CD4-positive, alpha-beta T cell (primary cell): ENCODE results near the gene IL17RC. TPM values are rescaled to one million over a fixed set of nuclear protein-coding genes. Genes with fewer than 3 reads are reported as not detected.

Experiments
- ATAC-seq: fragments of 200-7000 bp; cut with Tn5 transposase; one replicate; pipeline ENCODE4 v1.10.0; 2022; ENCODE audit warnings: mild to moderate bottlenecking; ENCODE audit not compliant: poor library complexity
- CTCF ChIA-PET: fragments of 350-600 bp; sonication (Branson Sonifier 250); formaldehyde crosslinking; loops from one replicate; lab custom pipeline; 2021; ENCODE audit warnings: antibody characterized with exemption, inconsistent platforms; lab: Charles Lee
- POLR2A ChIA-PET: fragments of 350-600 bp; sonication (Branson Sonifier 250); formaldehyde crosslinking; loops from one replicate; lab custom pipeline; 2021; ENCODE audit warnings: antibody characterized with exemption, inconsistent platforms; lab: Charles Lee
- DNase-seq, 14 experiments: peaks; one replicate each; pipeline ENCODE4 v3.0.0-alpha.2; 2013 to 2020; ENCODE audit warnings: mixed read lengths in 2 of 14
- H3K27ac ChIP-seq, 2 donors: one replicate each; pipeline versions ENCODE4 v1.5.1 to v1.7.0; 2013; ENCODE audit warnings: low read length in 2 of 2, low read depth in 1 of 2, mild to moderate bottlenecking in 1 of 2
- H3K27me3 ChIP-seq, 2 experiments: 1 replicate in 1 of 2; 2 replicates in 1 of 2; pipeline versions ENCODE4 v1.6.1 to v1.7.0; 2013; ENCODE audit warnings: low read length in 2 of 2, control low read depth in 1 of 2, mild to moderate bottlenecking in 1 of 2, moderate library complexity in 1 of 2; ENCODE audit not compliant: insufficient read depth in 2 of 2, control insufficient read depth in 1 of 2
- H3K36me3 ChIP-seq: one replicate; pipeline ENCODE4 v1.6.1; 2013; ENCODE audit warnings: low read length, control low read depth; ENCODE audit not compliant: insufficient read depth
- H3K4me1 ChIP-seq: one replicate; pipeline ENCODE4 v1.6.1; 2013; ENCODE audit warnings: low read length, control low read depth; ENCODE audit not compliant: insufficient read depth
- H3K4me3 ChIP-seq: one replicate; pipeline ENCODE4 v1.5.1; 2013; ENCODE audit warnings: mild to moderate bottlenecking, low read length, moderate library complexity
- H3K9me3 ChIP-seq, 2 experiments: 1 replicate in 1 of 2; 2 replicates in 1 of 2; pipeline versions ENCODE4 v1.6.1 to v1.7.0; 2013; ENCODE audit warnings: low read length in 2 of 2, mild to moderate bottlenecking in 2 of 2, control low read depth in 1 of 2, moderate library complexity in 1 of 2; ENCODE audit not compliant: control insufficient read depth in 1 of 2, insufficient read depth in 1 of 2
- H3K27ac Mint-ChIP-seq: one replicate; pipeline ENCODE4 v1.8.0; 2020; ENCODE audit warnings: mixed read lengths
- H3K27me3 Mint-ChIP-seq: one replicate; pipeline ENCODE4 v1.8.0; 2021; ENCODE audit warnings: mixed read lengths
- H3K36me3 Mint-ChIP-seq: one replicate; pipeline ENCODE4 v1.8.0; 2021; ENCODE audit warnings: low read depth, mixed read lengths
- H3K4me1 Mint-ChIP-seq: one replicate; pipeline ENCODE4 v1.8.0; 2021; ENCODE audit warnings: low read depth, mixed read lengths
- H3K4me3 Mint-ChIP-seq: one replicate; pipeline ENCODE4 v1.8.0; 2020; ENCODE audit warnings: mild to moderate bottlenecking, mixed read lengths
- H3K9me3 Mint-ChIP-seq: one replicate; pipeline ENCODE4 v1.8.0; 2020; ENCODE audit warnings: mixed read lengths
- CTCF ChIP-seq: fragments of 200-600 bp; IDR thresholded peaks from one replicate; pipeline ENCODE4 v1.8.0; 2022; ENCODE audit warnings: antibody characterized with exemption, mild to moderate bottlenecking
- intact Hi-C, 2 experiments: fragments of 100-400 bp; cut with DNase I in 1 of 2; cut with micrococcal nuclease in 1 of 2; formaldehyde crosslinking; loops; one replicate each; pipeline versions ENCODE4 v1.15.1 to v1.9.0; 2023 to 2025; cut with DNase I, micrococcal nuclease
- total RNA-seq, 174 experiments: library from RNA in 2 of 174; stranded (reverse) in 2 of 174; gene quantifications; one replicate each; pipeline ENCODE4 v1.2.3 and lab custom pipeline; 2021 to 2026

IL17RC gene
- total RNA-seq, 2 experiments from 2014 or later, result 0.42 to 0.88 TPM

DNA sequence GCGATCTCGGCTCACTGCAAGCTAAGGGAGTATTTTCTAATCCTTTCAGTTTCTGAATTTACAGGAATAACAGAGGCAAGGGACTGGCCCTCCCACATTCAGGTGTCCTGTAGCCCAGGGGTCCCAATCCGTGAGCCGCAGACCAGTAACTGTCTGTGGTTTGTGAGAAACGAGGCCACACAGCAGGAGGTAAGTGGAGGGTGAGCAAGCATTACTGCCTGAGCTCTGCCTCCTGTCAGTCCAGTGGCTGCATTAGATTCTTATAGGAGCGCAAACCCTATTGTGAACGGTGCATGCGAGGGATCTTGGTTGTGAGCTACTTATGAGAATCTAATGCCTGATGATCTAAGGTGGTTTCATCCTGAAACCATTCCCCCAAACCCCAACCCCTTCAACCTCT is 5.0 kb upstream of the IL17RC start:
- POLR2A ChIA-PET, result interaction anchor here (0.6 to 2.6 kb wide), 6 partner anchors 10 to 68 kb away, joined by 3 to 17 read pairs (median 3); partner anchors contain the start of genes CRELD1, JAGN1 and RPUSD3
- no peak overlapping the region for H3K4me3 ChIP-seq
- peak overlapping the region; percentile 28 for H3K27ac Mint-ChIP-seq
- H3K27me3 ChIP-seq, result no peaks in the 10 kb centered on the region
- no peaks in the 10 kb centered on the region for H3K36me3 Mint-ChIP-seq
- ATAC-seq (no peak), DNase-seq (no peak)
- no peaks in the 10 kb centered on the region for H3K9me3 Mint-ChIP-seq
- no peak overlapping the region for H3K4me3 Mint-ChIP-seq
- no peak for TF ChIP-seq CTCF
- H3K4me1 Mint-ChIP-seq, result peaks cover 19% of the 10 kb centered on the region
- CTCF ChIA-PET, result interaction anchor here (0.5 to 1.8 kb wide), 3 partner anchors 21 to 80 kb away, joined by 3 to 12 read pairs (median 3); partner anchors contain the start of gene CRELD1
- H3K9me3 ChIP-seq, result no peaks in the 10 kb centered on the region
- H3K27ac ChIP-seq, result no peak overlapping the region
- peaks cover 39% of the 10 kb centered on the region for H3K4me1 ChIP-seq
- H3K27me3 Mint-ChIP-seq, result no peaks in the 10 kb centered on the region
- intact Hi-C loops, result no loop called here
- H3K36me3 ChIP-seq, result no peaks in the 10 kb centered on the region

DNA sequence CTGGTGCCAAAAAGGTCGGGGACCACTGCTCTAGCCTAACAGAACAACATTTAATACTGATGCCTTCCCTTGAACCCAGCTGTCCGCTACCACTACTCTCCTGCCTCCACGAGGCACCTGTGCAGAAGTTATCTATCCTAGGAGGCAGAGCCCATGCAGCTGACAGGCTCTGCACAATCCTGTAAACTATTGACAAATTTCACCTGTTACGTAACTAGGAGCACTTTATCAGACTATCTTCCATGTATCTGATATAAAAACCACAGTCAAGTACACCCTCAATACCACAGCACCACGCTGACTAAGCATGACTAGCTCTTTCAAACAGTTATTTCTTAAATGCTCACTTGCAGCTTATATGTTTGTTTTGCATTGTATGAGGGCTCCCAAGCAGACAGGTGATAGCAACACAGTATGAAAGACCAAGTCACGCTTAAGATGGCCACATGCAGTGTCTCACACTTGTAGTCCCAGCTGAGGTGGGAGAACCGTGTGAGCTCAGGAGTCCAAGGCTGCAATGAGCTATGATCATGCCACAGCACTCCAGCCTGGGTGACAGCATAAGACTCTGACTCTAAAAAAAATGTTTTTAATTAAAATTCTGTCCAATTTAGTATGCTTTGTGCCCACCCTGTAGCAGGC is 4.5 kb upstream of the IL17RC start:
- Mint-ChIP-seq H3K27ac (peak overlapping the region; percentile 28), H3K9me3 (no peaks in the 10 kb centered on the region), H3K4me3 (peak overlapping the region; percentile 0), H3K36me3 (no peaks in the 10 kb centered on the region), H3K27me3 (no peaks in the 10 kb centered on the region), H3K4me1 (peaks cover 19% of the 10 kb centered on the region)
- Histone ChIP-seq H3K4me3 (no peak overlapping the region), H3K27me3 (no peaks in the 10 kb centered on the region), H3K27ac (no peak overlapping the region), H3K4me1 (peaks cover 44% of the 10 kb centered on the region), H3K36me3 (no peaks in the 10 kb centered on the region), H3K9me3 (no peaks in the 10 kb centered on the region)
- ChIA-PET POLR2A (interaction anchor here (0.6 to 2.6 kb wide), 5 partner anchors 11 to 69 kb away, joined by 3 to 17 read pairs (median 3); partner anchors contain the start of genes CRELD1, JAGN1 and RPUSD3), CTCF (interaction anchor here (0.5 to 1.8 kb wide), 3 partner anchors 21 to 81 kb away, joined by 3 to 12 read pairs (median 3); partner anchors contain the start of gene CRELD1)
- TF ChIP-seq CTCF, result no peak
- intact Hi-C loops, result no loop called here
- ATAC-seq (peak; percentile 54), DNase-seq (peak in 4 of 14 experiments; percentile 45 to 55 (median 48))

GRCh38 chr3:9913601-9914000 is 3.3 kb upstream of the IL17RC start:
- H3K36me3 Mint-ChIP-seq, result no peaks in the 10 kb centered on the region
- Histone ChIP-seq H3K36me3 (no peaks in the 10 kb centered on the region), H3K27ac (no peak overlapping the region), H3K4me1 (peaks cover 44% of the 10 kb centered on the region), H3K9me3 (no peaks in the 10 kb centered on the region), H3K27me3 (no peaks in the 10 kb centered on the region), H3K4me3 (no peak overlapping the region)
- H3K4me3 Mint-ChIP-seq, result no peak overlapping the region
- intact Hi-C loops, result no loop called here
- ATAC-seq, result no peak
- peaks cover 19% of the 10 kb centered on the region for H3K4me1 Mint-ChIP-seq
- DNase-seq, result no peak
- ChIA-PET POLR2A (interaction anchor here (2.6 to 4.9 kb wide), 2 partner anchors 19 to 23 kb away, joined by 17 to 32 read pairs; partner anchors contain the start of genes CRELD1 and JAGN1), CTCF (interaction anchor here (0.6 to 1.8 kb wide), 2 partner anchors 20 to 172 kb away, joined by 4 to 12 read pairs; partner anchors contain the start of gene CRELD1)
- no peak overlapping the region for H3K27ac Mint-ChIP-seq
- no peak for TF ChIP-seq CTCF
- no peaks in the 10 kb centered on the region for H3K9me3 Mint-ChIP-seq
- no peaks in the 10 kb centered on the region for H3K27me3 Mint-ChIP-seq
